OCI-M1 (cell line): ENCODE data around the gene METTL22.

Experiments
- DNase-seq: peaks from one replicate; lab custom pipeline; 2025; lab: John Stamatoyannopoulos, UW

Gene METTL22

DNA sequence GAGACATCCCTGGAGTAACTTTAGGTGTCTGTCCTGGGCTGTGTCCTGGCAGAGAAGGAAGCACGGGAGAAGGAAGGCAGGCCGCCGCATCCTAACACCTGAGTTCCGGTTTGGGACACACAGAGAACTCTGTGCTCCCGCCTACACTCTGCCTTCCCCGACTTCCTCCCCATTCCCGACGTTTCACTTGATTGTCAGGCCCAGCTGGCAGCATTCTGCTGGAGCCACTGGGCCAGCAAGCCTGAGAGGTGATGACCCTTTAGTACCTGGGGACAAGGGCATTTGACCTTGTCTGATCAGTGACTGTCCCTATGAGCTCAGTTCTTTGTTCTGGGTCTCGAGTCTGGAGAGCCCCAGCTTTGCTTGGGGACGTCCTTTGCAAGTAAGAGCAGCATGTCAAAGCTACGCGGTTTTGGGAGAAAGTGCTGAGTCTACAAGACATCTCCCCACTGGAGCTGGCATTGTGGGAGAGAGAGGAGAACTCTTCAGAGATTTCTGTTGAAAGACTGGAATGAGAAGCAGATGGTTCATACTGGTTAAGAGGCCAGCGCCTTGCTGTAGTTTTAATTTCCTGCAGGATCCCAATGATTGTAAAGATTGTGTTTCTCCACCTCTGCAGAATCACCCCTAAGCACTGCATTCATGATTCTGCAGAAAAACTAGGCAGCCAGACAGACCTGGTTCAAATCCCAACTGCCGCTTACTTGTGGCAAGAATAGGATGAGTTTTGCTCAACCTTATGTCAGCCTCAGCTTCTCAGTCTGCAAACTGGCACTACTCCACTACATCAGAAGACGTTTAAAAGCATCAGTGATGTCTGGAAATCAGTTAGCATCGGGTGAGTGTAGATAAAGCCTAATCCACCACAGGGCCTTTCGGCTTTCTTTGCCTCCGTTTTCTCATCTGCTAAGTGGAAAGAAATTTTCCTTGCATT lies 73.6 kb downstream of the METTL22 start:
- DNase-seq: no peak

DNA sequence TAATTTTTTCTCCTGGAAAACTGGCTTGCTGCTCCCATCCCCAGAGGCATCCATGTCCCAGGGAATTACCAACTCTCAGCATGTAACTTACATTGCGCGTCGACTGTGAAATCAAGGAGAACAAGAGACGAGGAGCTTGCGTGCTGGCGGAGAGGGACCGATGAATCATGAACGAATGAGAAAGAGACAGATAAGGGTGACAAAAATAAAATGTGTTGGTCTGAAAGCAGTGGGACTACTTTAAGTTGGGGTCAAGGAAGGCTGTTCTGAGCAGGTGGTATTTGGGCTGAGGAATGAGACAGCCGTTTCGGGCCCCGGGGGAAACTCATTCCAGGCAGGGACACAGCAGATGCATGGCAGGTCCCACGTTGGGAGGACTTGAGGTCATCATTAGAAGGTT lies 75.4 kb downstream of the METTL22 start:
- DNase-seq: no peak

GRCh38 chr16:8697965-8698364 lies 76.5 kb downstream of the METTL22 start:
- DNase-seq: no peak
